WTC11 (cell line): ENCODE measurements around the gene CACNA1B. TPM values are rescaled to one million over a fixed set of nuclear protein-coding genes. Genes with fewer than 3 reads are reported as not detected.
"Not testable (repeated sequence)": the region's sequence is repeated elsewhere in the genome, so short reads cannot be mapped to it uniquely, and the experiment has no call there.

Experiments
- ATAC-seq: fragments of 200-7000 bp; cut with Tn5 transposase; 2 replicates; pipeline ENCODE4 v1.10.0; 2021; ENCODE audit warnings: mild to moderate bottlenecking, moderate library complexity
- CTCF ChIA-PET: fragments of 300-600 bp; sonication (Branson Sonifier 250); formaldehyde crosslinking; loops from one replicate; lab custom pipeline; 2021; ENCODE audit warnings: antibody characterized with exemption; lab: Charles Lee
- POLR2A ChIA-PET: fragments of 350-600 bp; sonication (Branson Sonifier 250); formaldehyde crosslinking; loops from one replicate; lab custom pipeline; 2021; ENCODE audit warnings: antibody characterized with exemption; lab: Charles Lee
- DNase-seq: peaks from one replicate; pipeline ENCODE4 v3.0.0; 2021; ENCODE audit warnings: low spot score
- H3K27ac Mint-ChIP-seq: 2 replicates; pipeline ENCODE4 v1.8.0; 2021; ENCODE audit warnings: mixed read lengths
- H3K27me3 Mint-ChIP-seq: 2 replicates; pipeline ENCODE4 v1.8.0; 2021; ENCODE audit warnings: low read depth, mild to moderate bottlenecking, moderate library complexity, mixed read lengths
- H3K36me3 Mint-ChIP-seq: 2 replicates; pipeline ENCODE4 v1.8.0; 2021; ENCODE audit warnings: mixed read lengths
- H3K4me1 Mint-ChIP-seq: 2 replicates; pipeline ENCODE4 v1.8.0; 2022; ENCODE audit warnings: mixed read lengths
- H3K4me3 Mint-ChIP-seq: 2 replicates; pipeline ENCODE4 v1.8.0; 2021; ENCODE audit warnings: mild to moderate bottlenecking, moderate library complexity, mixed read lengths
- H3K9me3 Mint-ChIP-seq: 2 replicates; pipeline ENCODE4 v1.8.0; 2021; ENCODE audit warnings: mixed read lengths
- ATF1 ChIP-seq: sonication (generic); formaldehyde crosslinking; IDR thresholded peaks from 2 replicates; pipeline ENCODE4 v1.8.1; 2023; ENCODE audit warnings: mild to moderate bottlenecking, moderate library complexity, missing genetic modification reagents
- ATF2 ChIP-seq: sonication (generic); formaldehyde crosslinking; IDR thresholded peaks from 2 replicates; pipeline ENCODE4 v1.8.1; 2022; ENCODE audit warnings: low read depth, missing genetic modification reagents, borderline replicate concordance
- E2F1 ChIP-seq: sonication (generic); formaldehyde crosslinking; IDR thresholded peaks from 2 replicates; pipeline ENCODE4 v1.8.0; 2022; ENCODE audit warnings: mild to moderate bottlenecking, missing genetic modification reagents
- E2F4 ChIP-seq: sonication (generic); formaldehyde crosslinking; IDR thresholded peaks from 2 replicates; pipeline ENCODE4 v1.8.1; 2022; ENCODE audit warnings: low read depth, mild to moderate bottlenecking, moderate library complexity, missing genetic modification reagents, borderline replicate concordance
- EMX1 ChIP-seq: fragments of 250-450 bp; sonication (Bioruptor Pico); IDR thresholded peaks from 2 replicates; pipeline ENCODE4 v1.8.0; 2021; ENCODE audit warnings: mild to moderate bottlenecking
- ESRRA ChIP-seq: sonication (generic); formaldehyde crosslinking; IDR thresholded peaks from 2 replicates; pipeline ENCODE4 v1.8.1; 2022; ENCODE audit warnings: mild to moderate bottlenecking, missing genetic modification reagents, borderline replicate concordance
- GABPB1 ChIP-seq: sonication (generic); formaldehyde crosslinking; IDR thresholded peaks from 2 replicates; pipeline ENCODE4 v1.8.1; 2023; ENCODE audit warnings: mild to moderate bottlenecking, missing genetic modification reagents
- GRHL2 ChIP-seq: fragments of 250-450 bp; sonication (Bioruptor Pico); IDR thresholded peaks from 2 replicates; pipeline ENCODE4 v1.8.0; 2022; ENCODE audit warnings: mild to moderate bottlenecking, moderate library complexity; ENCODE audit not compliant: insufficient replicate concordance, severe bottlenecking
- HMGA2 ChIP-seq: fragments of 250-450 bp; sonication (Bioruptor Pico); IDR thresholded peaks from 2 replicates; pipeline ENCODE4 v1.4.0; 2021; ENCODE audit warnings: mild to moderate bottlenecking, moderate library complexity
- IRF2 ChIP-seq: sonication (generic); formaldehyde crosslinking; IDR thresholded peaks from 2 replicates; pipeline ENCODE4 v1.8.0; 2022; ENCODE audit warnings: low read depth, missing genetic modification reagents, borderline replicate concordance
- JAZF1 ChIP-seq: fragments of 250-450 bp; sonication (Bioruptor Pico); IDR thresholded peaks from 2 replicates; pipeline ENCODE4 v1.9.0; 2021; ENCODE audit warnings: moderate library complexity, mild to moderate bottlenecking, inconsistent platforms
- MAX ChIP-seq: sonication (generic); formaldehyde crosslinking; IDR thresholded peaks from 2 replicates; pipeline ENCODE4 v1.8.0; 2022; ENCODE audit warnings: mild to moderate bottlenecking, missing genetic modification reagents
- NR3C1 ChIP-seq: sonication (generic); formaldehyde crosslinking; conservative IDR thresholded peaks from 2 replicates; pipeline ENCODE4 v1.8.1; 2023; ENCODE audit warnings: low read depth, mild to moderate bottlenecking, missing genetic modification reagents
- PRDM15 ChIP-seq: sonication (generic); formaldehyde crosslinking; IDR thresholded peaks from 2 replicates; pipeline ENCODE4 v1.8.0; 2022; ENCODE audit warnings: missing genetic modification reagents
- SMAD4 ChIP-seq: sonication (generic); formaldehyde crosslinking; IDR thresholded peaks from 2 replicates; pipeline ENCODE4 v1.8.0; 2022; ENCODE audit warnings: mild to moderate bottlenecking, missing genetic modification reagents
- SP1 ChIP-seq: sonication (generic); formaldehyde crosslinking; conservative IDR thresholded peaks from 2 replicates; pipeline ENCODE4 v1.8.1; 2022; ENCODE audit warnings: missing genetic modification reagents
- ZNF263 ChIP-seq: sonication (generic); formaldehyde crosslinking; IDR thresholded peaks from 2 replicates; pipeline ENCODE4 v1.8.1; 2022; ENCODE audit warnings: low read depth, mild to moderate bottlenecking, moderate library complexity, missing genetic modification reagents
- ZNF416 ChIP-seq: fragments of 250-450 bp; sonication (Bioruptor Pico); IDR thresholded peaks from 2 replicates; pipeline ENCODE4 v1.9.0; 2021; ENCODE audit warnings: mild to moderate bottlenecking, inconsistent platforms
- total RNA-seq: library from RNA; stranded (reverse); gene quantifications from 3 replicates; pipeline ENCODE4 v1.2.3, GENCODE V29; 2021

CACNA1B gene
- total RNA-seq, 1 experiment from 2014 or later: 8.4 TPM

GRCh38 chr9:137881591-137882505 is 4.3 kb downstream of the CACNA1B start (continued):
- TF ChIP-seq E2F1 (CRISPR knock-in tag): no peak
- TF ChIP-seq ESRRA (CRISPR knock-in tag): no peak
- no peak for TF ChIP-seq NR3C1 (CRISPR knock-in tag)

GRCh38 chr9:137882506-137882821 is 4.9 kb downstream of the CACNA1B start:
- TF ChIP-seq JAZF1 (no peak), GRHL2 (CRISPR knock-in tag) (no peak), MAX (CRISPR knock-in tag) (no peak), EMX1 (CRISPR knock-in tag) (no peak), ZNF416 (CRISPR knock-in tag) (no peak), ZNF263 (CRISPR knock-in tag) (no peak), GABPB1 (CRISPR knock-in tag) (no peak), SMAD4 (CRISPR knock-in tag) (no peak), PRDM15 (CRISPR knock-in tag) (no peak), SP1 (CRISPR knock-in tag) (no peak), IRF2 (no peak), HMGA2 (no peak), ATF1 (CRISPR knock-in tag) (no peak), ATF2 (CRISPR knock-in tag) (no peak), E2F4 (CRISPR knock-in tag) (no peak)
- H3K27me3 Mint-ChIP-seq: no peaks in the 10 kb centered on the region

GRCh38 chr9:137883977-137884376 is 6.4 kb downstream of the CACNA1B start:
- H3K36me3 Mint-ChIP-seq: peaks cover 11% of the 10 kb centered on the region; the same call in 1 of the 2 replicates
- CTCF ChIA-PET, H3K9me3 Mint-ChIP-seq, H3K4me1 Mint-ChIP-seq, DNase-seq, H3K27ac Mint-ChIP-seq, ATAC-seq, H3K4me3 Mint-ChIP-seq, H3K27me3 Mint-ChIP-seq, POLR2A ChIA-PET: not testable (repeated sequence)

More at GRCh38 chr9:137882506-137882821, 4.9 kb downstream of the CACNA1B start:
- H3K9me3 Mint-ChIP-seq: no peaks in the 10 kb centered on the region
- DNase-seq (no peak), ATAC-seq (no peak)
- H3K27ac Mint-ChIP-seq: no peak overlapping the region
- CTCF ChIA-PET: no interaction called here
- H3K4me1 Mint-ChIP-seq: no peaks in the 10 kb centered on the region
- POLR2A ChIA-PET: no interaction called here
- H3K36me3 Mint-ChIP-seq: peaks cover 11% of the 10 kb centered on the region; the same call in 1 of the 2 replicates
- H3K4me3 Mint-ChIP-seq: no peak overlapping the region
